Measurements from ENCODE around the gene NUDT9.

DNA sequence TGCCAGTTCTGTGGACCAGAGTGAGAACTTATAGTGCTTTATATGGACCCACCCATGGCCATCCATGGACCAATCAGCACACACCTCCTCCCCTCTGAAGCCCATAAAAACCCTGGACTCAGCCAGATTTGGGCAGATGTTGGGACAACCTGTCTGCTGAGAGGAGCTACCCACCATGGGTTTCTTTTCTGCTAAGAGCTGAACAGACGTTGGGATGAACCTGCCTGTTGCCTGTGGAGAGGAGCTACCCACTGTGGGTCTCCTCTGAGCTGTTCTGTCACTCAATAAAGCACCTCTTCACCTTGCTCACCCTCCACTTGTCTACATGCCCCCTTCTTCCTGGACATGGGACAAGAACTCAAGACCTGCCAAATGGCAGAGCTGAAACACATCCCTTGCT, 22.4 kb upstream of the NUDT9 start:
- TF ChIP-seq, protein P1, sequence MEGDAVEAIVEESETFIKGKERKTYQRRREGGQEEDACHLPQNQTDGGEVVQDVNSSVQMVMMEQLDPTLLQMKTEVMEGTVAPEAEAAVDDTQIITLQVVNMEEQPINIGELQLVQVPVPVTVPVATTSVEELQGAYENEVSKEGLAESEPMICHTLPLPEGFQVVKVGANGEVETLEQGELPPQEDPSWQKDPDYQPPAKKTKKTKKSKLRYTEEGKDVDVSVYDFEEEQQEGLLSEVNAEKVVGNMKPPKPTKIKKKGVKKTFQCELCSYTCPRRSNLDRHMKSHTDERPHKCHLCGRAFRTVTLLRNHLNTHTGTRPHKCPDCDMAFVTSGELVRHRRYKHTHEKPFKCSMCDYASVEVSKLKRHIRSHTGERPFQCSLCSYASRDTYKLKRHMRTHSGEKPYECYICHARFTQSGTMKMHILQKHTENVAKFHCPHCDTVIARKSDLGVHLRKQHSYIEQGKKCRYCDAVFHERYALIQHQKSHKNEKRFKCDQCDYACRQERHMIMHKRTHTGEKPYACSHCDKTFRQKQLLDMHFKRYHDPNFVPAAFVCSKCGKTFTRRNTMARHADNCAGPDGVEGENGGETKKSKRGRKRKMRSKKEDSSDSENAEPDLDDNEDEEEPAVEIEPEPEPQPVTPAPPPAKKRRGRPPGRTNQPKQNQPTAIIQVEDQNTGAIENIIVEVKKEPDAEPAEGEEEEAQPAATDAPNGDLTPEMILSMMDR (IDR thresholded peaks at IDR 0.05) = no peak
- no peak for TF ChIP-seq POLR2A (IDR thresholded peaks at IDR 0.05)

Measured in esophagus squamous epithelium (tissue), 4 donors.